Skin epidermis (tissue), 12 donors: ENCODE measurements around the gene HTR3C.
"Not testable (repeated sequence)": the region's sequence is repeated elsewhere in the genome, so short reads cannot be mapped to it uniquely, and the experiment has no call there.

Experiments used
- H3K27ac ChIP-seq, 21 experiments: fragments of 200-600 bp; sonication (generic) in 11 of 21; one replicate each; pipeline ENCODE4 v1.5.0; 2020; ENCODE audit warnings: mild to moderate bottlenecking in 3 of 21, inconsistent platforms in 2 of 21, moderate library complexity in 2 of 21
- H3K4me3 ChIP-seq, 7 experiments: fragments of 200-600 bp; sonication (generic) in 2 of 7; one replicate each; pipeline ENCODE4 v1.5.0; 2020; ENCODE audit warnings: inconsistent platforms in 2 of 7, mild to moderate bottlenecking in 2 of 7, moderate library complexity in 1 of 7

Gene HTR3C

GRCh38 chr3:184028275-184028890, 24.5 kb upstream of the HTR3C start:
- not testable (repeated sequence) for H3K27ac ChIP-seq, H3K4me3 ChIP-seq

- Histone ChIP-seq H3K4me3 (no peak overlapping the region), H3K27ac (no peak overlapping the region)
Observed at GRCh38 chr3:184029443-184029842, 23.4 kb upstream of the HTR3C start.

GRCh38 chr3:184030536-184030935, 22.3 kb upstream of the HTR3C start:
- Histone ChIP-seq H3K4me3 (no peak overlapping the region), H3K27ac (no peak overlapping the region)

- Histone ChIP-seq H3K4me3 (no peak within 1 kb of the TSS), H3K27ac (no peak within 1 kb of the TSS)
Observed at GRCh38 chr3:184031187-184031792, 21.6 kb upstream of the HTR3C start, which contains the start of gene HTR3D. TSS of gene HTR3D (plus strand) at chr3:184031742. CDS start at chr3:184031742, 0 bp downstream.

- Histone ChIP-seq H3K27ac (no peak overlapping the region), H3K4me3 (no peak overlapping the region)
Observed at GRCh38 chr3:184037816-184038215, 15.0 kb upstream of the HTR3C start.

GRCh38 chr3:184038307-184038706, 14.5 kb upstream of the HTR3C start:
- not testable (repeated sequence) for H3K4me3 ChIP-seq, H3K27ac ChIP-seq

GRCh38 chr3:184039414-184039813, 13.4 kb upstream of the HTR3C start:
- H3K27ac ChIP-seq, result no peak overlapping the region

GRCh38 chr3:184040010-184040409, 12.8 kb upstream of the HTR3C start:
- no peak overlapping the region for H3K27ac ChIP-seq
- H3K4me3 ChIP-seq, result no peak overlapping the region

More at GRCh38 chr3:184039414-184039813, 13.4 kb upstream of the HTR3C start:
- H3K4me3 ChIP-seq, result no peak overlapping the region

- Histone ChIP-seq H3K27ac (no peak overlapping the region), H3K4me3 (no peak overlapping the region)
Observed at GRCh38 chr3:184042617-184043016, 10.2 kb upstream of the HTR3C start.

GRCh38 chr3:184045995-184046394, 6.9 kb upstream of the HTR3C start:
- H3K27ac ChIP-seq, result no peak overlapping the region
- no peak overlapping the region for H3K4me3 ChIP-seq

GRCh38 chr3:184050217-184050847, 2.5 kb upstream of the HTR3C start:
- Histone ChIP-seq H3K27ac (no peak overlapping the region), H3K4me3 (no peak overlapping the region)

GRCh38 chr3:184058029-184058428, 5.2 kb downstream of the HTR3C start:
- no peak overlapping the region for H3K4me3 ChIP-seq

GRCh38 chr3:184059424-184059823, 6.6 kb downstream of the HTR3C start:
- H3K4me3 ChIP-seq, result no peak overlapping the region
- H3K27ac ChIP-seq, result no peak overlapping the region

More at GRCh38 chr3:184058029-184058428, 5.2 kb downstream of the HTR3C start:
- no peak overlapping the region for H3K27ac ChIP-seq

- H3K27ac ChIP-seq, result no peak overlapping the region
- H3K4me3 ChIP-seq, result no peak overlapping the region
Observed at GRCh38 chr3:184062637-184063036, 9.8 kb downstream of the HTR3C start.

- H3K27ac ChIP-seq, result no peak overlapping the region
Observed at GRCh38 chr3:184066211-184066610, 13.4 kb downstream of the HTR3C start.

GRCh38 chr3:184067573-184068055, 14.8 kb downstream of the HTR3C start:
- Histone ChIP-seq H3K27ac (no peak overlapping the region), H3K4me3 (no peak overlapping the region)

More at GRCh38 chr3:184066211-184066610, 13.4 kb downstream of the HTR3C start:
- no peak overlapping the region for H3K4me3 ChIP-seq

GRCh38 chr3:184068344-184068743, 15.5 kb downstream of the HTR3C start:
- no peak overlapping the region for H3K27ac ChIP-seq
- no peak overlapping the region for H3K4me3 ChIP-seq

- not testable (repeated sequence) for H3K4me3 ChIP-seq, H3K27ac ChIP-seq
Observed at GRCh38 chr3:184071142-184071541, 18.3 kb downstream of the HTR3C start.

- Histone ChIP-seq H3K27ac (no peak overlapping the region), H3K4me3 (no peak overlapping the region)
Observed at GRCh38 chr3:184073621-184074020, 20.8 kb downstream of the HTR3C start.

GRCh38 chr3:184075901-184076300, 23.1 kb downstream of the HTR3C start:
- no peak overlapping the region for H3K4me3 ChIP-seq
- H3K27ac ChIP-seq, result no peak overlapping the region

- Histone ChIP-seq H3K4me3 (no peak overlapping the region), H3K27ac (no peak overlapping the region)
Observed at GRCh38 chr3:184077881-184078280, 25.0 kb downstream of the HTR3C start.
